Astrocyte of the spinal cord (primary cell): ENCODE results near the gene PNRC2.
A peak's percentile ranks its signal among the peaks of the same experiment; 100 is the strongest.

Source experiments
- DNase-seq: peaks from one replicate; pipeline ENCODE4 v3.0.0; 2011; ENCODE audit warnings: low read depth, low spot score
- H3K4me3 ChIP-seq: 2 replicates; pipeline ENCODE4 v1.5.1; 2011; ENCODE audit warnings: low read depth, mild to moderate bottlenecking, low read length, moderate library complexity
- CTCF ChIP-seq: IDR thresholded peaks from 2 replicates; pipeline ENCODE4 v1.5.1; 2012; ENCODE audit warnings: low read depth, mild to moderate bottlenecking, low read length, inconsistent platforms
- in situ Hi-C: cut with HindIII; loops from 2 replicates; pipeline ENCODE4 v1.10.0; 2017; ENCODE audit warnings: low sequenced_read_pairs

Gene PNRC2

GRCh38 chr1:23915466-23915865 lies 44.2 kb upstream of the PNRC2 start:
- no peak overlapping the region for H3K4me3 ChIP-seq
- no peak for DNase-seq
- TF ChIP-seq CTCF = no peak
- in situ Hi-C loops = no loop called here

- in situ Hi-C loops = no loop called here
- no peak overlapping the region for H3K4me3 ChIP-seq
- peak; percentile 56 for DNase-seq
- TF ChIP-seq CTCF = peak; percentile 63
Measured at GRCh38 chr1:23916209-23917131, 43.2 kb upstream of the PNRC2 start.

GRCh38 chr1:23922321-23922943 lies 37.2 kb upstream of the PNRC2 start:
- in situ Hi-C loops = no loop called here
- TF ChIP-seq CTCF = no peak
- H3K4me3 ChIP-seq = no peak overlapping the region
- no peak for DNase-seq

- in situ Hi-C loops = no loop called here
- no peak for DNase-seq
- no peak overlapping the region for H3K4me3 ChIP-seq
- no peak for TF ChIP-seq CTCF
Measured at GRCh38 chr1:23923592-23924499, 35.8 kb upstream of the PNRC2 start.

- in situ Hi-C loops = no loop called here
- DNase-seq = no peak
- H3K4me3 ChIP-seq = no peak overlapping the region
- no peak for TF ChIP-seq CTCF
Measured at GRCh38 chr1:23924601-23925000, 35.0 kb upstream of the PNRC2 start.

GRCh38 chr1:23925279-23925678 lies 34.3 kb upstream of the PNRC2 start:
- DNase-seq = no peak
- TF ChIP-seq CTCF = no peak
- no peak overlapping the region for H3K4me3 ChIP-seq
- in situ Hi-C loops = no loop called here
